ENCODE data around the gene PACRG. TPM values are rescaled to one million over a fixed set of nuclear protein-coding genes. Genes with fewer than 3 reads are reported as not detected.

Gene PACRG
- total and polyA plus RNA-seq, 8 donors = 1.8 to 28.6 (median 3.2) TPM; not detected in 2

DNA sequence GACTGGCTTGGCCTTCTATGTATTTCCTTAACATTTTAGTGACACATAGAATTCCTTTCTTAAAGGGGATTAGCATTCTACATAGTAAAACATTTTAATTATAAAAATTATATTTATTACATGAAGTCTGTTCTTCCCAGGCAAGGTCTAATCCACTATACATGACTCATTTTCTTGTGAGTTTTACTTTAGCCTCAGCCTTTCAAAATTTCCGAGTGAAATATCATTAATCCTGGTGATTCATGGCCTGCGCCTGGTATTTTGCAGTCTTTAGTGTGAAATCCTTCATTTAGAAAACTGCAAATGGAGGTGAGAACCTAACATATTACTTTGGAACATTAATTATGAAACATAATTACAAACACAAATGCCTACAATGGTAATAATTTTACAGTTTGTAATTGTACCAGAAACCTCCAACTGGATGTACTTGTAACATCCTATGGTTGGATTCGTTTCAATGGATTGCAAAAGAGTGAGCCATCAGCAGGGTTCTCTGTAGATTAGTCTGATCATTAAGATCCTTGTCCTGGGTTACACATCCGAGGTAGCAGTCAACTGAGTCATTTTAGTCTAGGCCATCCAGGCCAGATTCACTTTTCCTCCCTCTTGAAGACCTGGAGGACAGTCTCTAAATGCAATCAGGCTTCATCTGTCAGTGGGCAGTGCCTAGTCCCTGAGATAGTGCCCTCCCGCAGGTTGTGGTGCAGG is 272.0 kb downstream of the PACRG start:
- no peaks in the 10 kb centered on the region for H3K27me3 ChIP-seq
- intact Hi-C loops (cut with DNase I; ENCODE audit: low total_unique reads) = no loop called here
- WGBS, 5 donors = 67 to 84% (median 76%) methylated on average over 5 of the region's 5 CpGs
- no peaks in the 10 kb centered on the region for H3K4me1 ChIP-seq
- no peak overlapping the region for H3K4me3 ChIP-seq
- no peak for DNase-seq
- no peaks in the 10 kb centered on the region for H3K36me3 ChIP-seq
- no peak overlapping the region for H3K27ac ChIP-seq
- TF ChIP-seq, protein P1, sequence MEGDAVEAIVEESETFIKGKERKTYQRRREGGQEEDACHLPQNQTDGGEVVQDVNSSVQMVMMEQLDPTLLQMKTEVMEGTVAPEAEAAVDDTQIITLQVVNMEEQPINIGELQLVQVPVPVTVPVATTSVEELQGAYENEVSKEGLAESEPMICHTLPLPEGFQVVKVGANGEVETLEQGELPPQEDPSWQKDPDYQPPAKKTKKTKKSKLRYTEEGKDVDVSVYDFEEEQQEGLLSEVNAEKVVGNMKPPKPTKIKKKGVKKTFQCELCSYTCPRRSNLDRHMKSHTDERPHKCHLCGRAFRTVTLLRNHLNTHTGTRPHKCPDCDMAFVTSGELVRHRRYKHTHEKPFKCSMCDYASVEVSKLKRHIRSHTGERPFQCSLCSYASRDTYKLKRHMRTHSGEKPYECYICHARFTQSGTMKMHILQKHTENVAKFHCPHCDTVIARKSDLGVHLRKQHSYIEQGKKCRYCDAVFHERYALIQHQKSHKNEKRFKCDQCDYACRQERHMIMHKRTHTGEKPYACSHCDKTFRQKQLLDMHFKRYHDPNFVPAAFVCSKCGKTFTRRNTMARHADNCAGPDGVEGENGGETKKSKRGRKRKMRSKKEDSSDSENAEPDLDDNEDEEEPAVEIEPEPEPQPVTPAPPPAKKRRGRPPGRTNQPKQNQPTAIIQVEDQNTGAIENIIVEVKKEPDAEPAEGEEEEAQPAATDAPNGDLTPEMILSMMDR (IDR thresholded peaks at IDR 0.05) = no peak
- TF ChIP-seq EP300 (IDR thresholded peaks at IDR 0.05) (no peak), POLR2AphosphoS5 (IDR thresholded peaks at IDR 0.05) (no peak), POLR2A (IDR thresholded peaks at IDR 0.05) (no peak)
- H3K9me3 ChIP-seq = peaks cover 0 to 4% (median 2%) of the 10 kb centered on the region in 4 donors

- Histone ChIP-seq H3K36me3 (no peaks in the 10 kb centered on the region), H3K27ac (no peak overlapping the region), H3K4me1 (no peaks in the 10 kb centered on the region), H3K9me3 (no peaks in the 10 kb centered on the region), H3K4me3 (no peak overlapping the region), H3K27me3 (no peaks in the 10 kb centered on the region)
- WGBS, 5 donors = 26 to 55% (median 47%) methylated on average over 3 of the region's 3 CpGs
- intact Hi-C loops (cut with DNase I; ENCODE audit: low total_unique reads) = no loop called here
- TF ChIP-seq POLR2A (IDR thresholded peaks at IDR 0.05) (no peak), EP300 (IDR thresholded peaks at IDR 0.05) (no peak), POLR2AphosphoS5 (IDR thresholded peaks at IDR 0.05) (no peak)
- TF ChIP-seq, protein P1 (IDR thresholded peaks at IDR 0.05) = no peak
- DNase-seq = no peak
Observed at GRCh38 chr6:163001330-163001729, 273.6 kb downstream of the PACRG start.

GRCh38 chr6:163008186-163008585 is 280.4 kb downstream of the PACRG start:
- Histone ChIP-seq H3K36me3 (no peaks in the 10 kb centered on the region), H3K9me3 (no peaks in the 10 kb centered on the region), H3K27me3 (no peaks in the 10 kb centered on the region), H3K27ac (no peak overlapping the region), H3K4me3 (no peak overlapping the region), H3K4me1 (no peaks in the 10 kb centered on the region)
- no peak for TF ChIP-seq POLR2AphosphoS5 (IDR thresholded peaks at IDR 0.05)
- no peak for TF ChIP-seq POLR2A (IDR thresholded peaks at IDR 0.05)
- TF ChIP-seq EP300 (IDR thresholded peaks at IDR 0.05) = no peak
- TF ChIP-seq, protein P1 (IDR thresholded peaks at IDR 0.05) = no peak
- no peak for DNase-seq
- intact Hi-C loops (cut with DNase I; ENCODE audit: low total_unique reads) = no loop called here
- WGBS, 5 donors = 55 to 66% (median 61%) methylated on average over 6 of the region's 6 CpGs

DNA sequence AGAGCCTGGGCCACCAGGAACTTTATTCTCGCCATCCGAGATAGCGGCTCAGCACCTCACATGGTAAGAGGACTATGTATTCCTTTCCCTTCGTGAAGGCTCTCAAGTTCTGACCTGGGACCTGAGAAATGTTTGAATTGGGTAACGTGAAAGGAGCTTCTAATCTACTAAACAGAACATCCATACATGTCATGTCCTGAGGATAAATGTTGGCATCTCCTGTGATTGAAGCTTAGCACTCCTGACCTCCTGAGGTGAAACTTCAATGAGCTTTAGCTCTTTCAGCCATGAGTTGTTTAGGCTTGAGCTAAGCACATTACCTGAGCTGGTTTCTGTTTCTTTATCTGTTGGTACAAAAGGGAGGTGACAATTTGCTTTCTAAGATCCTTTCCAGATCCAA is 280.9 kb downstream of the PACRG start:
- TF ChIP-seq EP300 (IDR thresholded peaks at IDR 0.05) (no peak), POLR2AphosphoS5 (IDR thresholded peaks at IDR 0.05) (no peak), POLR2A (IDR thresholded peaks at IDR 0.05) (no peak)
- TF ChIP-seq, protein P1 (IDR thresholded peaks at IDR 0.05) = no peak
- no peaks in the 10 kb centered on the region for H3K27me3 ChIP-seq
- intact Hi-C loops (cut with DNase I; ENCODE audit: low total_unique reads) = no loop called here
- H3K27ac ChIP-seq = no peak overlapping the region
- no peak for DNase-seq
- H3K9me3 ChIP-seq = no peaks in the 10 kb centered on the region
- no peaks in the 10 kb centered on the region for H3K36me3 ChIP-seq
- no peak overlapping the region for H3K4me3 ChIP-seq
- no peaks in the 10 kb centered on the region for H3K4me1 ChIP-seq
- WGBS, 5 donors = 65 to 73% (median 67%) methylated on average over 5 of the region's 5 CpGs

All from stomach (tissue), 9 donors.